HG03135 (cell line): ENCODE results near the gene KRTAP6-3.

Experiments
- ATAC-seq: cut with Tn5 transposase; IDR thresholded peaks from one replicate; pipeline ENCODE4 v1.9.1; 2021; ENCODE audit warnings: mild to moderate bottlenecking, moderate library complexity; ENCODE audit not compliant: unreplicated experiment

Gene KRTAP6-3

GRCh38 chr21:30592140-30592539 lies at the start of gene KRTAP6-3:
Gene KRTAP6-3 (plus strand): TSS chr21:30592440. CDS start chr21:30592446, 6 bp downstream.
- no peak for ATAC-seq

GRCh38 chr21:30552782-30553181 lies 39.5 kb upstream of the KRTAP6-3 start:
- no peak for ATAC-seq

GRCh38 chr21:30555095-30555494 lies 37.1 kb upstream of the KRTAP6-3 start:
- ATAC-seq = no peak

GRCh38 chr21:30561264-30561895 lies 30.9 kb upstream of the KRTAP6-3 start, which contains the start of gene KRTAP19-7:
Gene KRTAP19-7 (minus strand): TSS chr21:30561314. CDS start chr21:30561289, 25 bp downstream.
- no peak for ATAC-seq

- ATAC-seq = no peak
These were observed 30.3 kb upstream of the KRTAP6-3 start for GRCh38 chr21:30561957-30562356.

GRCh38 chr21:30563072-30563471 lies 29.2 kb upstream of the KRTAP6-3 start:
- ATAC-seq = no peak

GRCh38 chr21:30563630-30564029 lies 28.6 kb upstream of the KRTAP6-3 start:
- ATAC-seq = no peak

GRCh38 chr21:30567617-30568016 lies 24.6 kb upstream of the KRTAP6-3 start:
- ATAC-seq = no peak

GRCh38 chr21:30577766-30578165 lies 14.5 kb upstream of the KRTAP6-3 start:
- no peak for ATAC-seq

- ATAC-seq = no peak
These were observed 12.9 kb upstream of the KRTAP6-3 start for GRCh38 chr21:30579346-30579745.

GRCh38 chr21:30580132-30580531 lies 12.1 kb upstream of the KRTAP6-3 start:
- ATAC-seq = no peak

- no peak for ATAC-seq
These were observed 9.4 kb upstream of the KRTAP6-3 start for GRCh38 chr21:30582870-30583269.

GRCh38 chr21:30590297-30590696 lies 1.9 kb upstream of the KRTAP6-3 start, which contains the start of gene KRTAP22-2:
Gene KRTAP22-2 (minus strand): TSS chr21:30590397.
- no peak for ATAC-seq

- no peak for ATAC-seq
These were observed 6.6 kb downstream of the KRTAP6-3 start, which contains the start of gene KRTAP6-2 for GRCh38 chr21:30598802-30599201. Gene KRTAP6-2 (minus strand): TSS chr21:30598902. CDS start chr21:30598874, 28 bp downstream.

GRCh38 chr21:30600787-30601186 lies 8.5 kb downstream of the KRTAP6-3 start, which contains the start of gene KRTAP22-1:
Gene KRTAP22-1 (plus strand): TSS chr21:30601087.
- ATAC-seq = no peak

- no peak for ATAC-seq
These were observed 13.7 kb downstream of the KRTAP6-3 start for GRCh38 chr21:30605968-30606367.

- ATAC-seq = no peak
These were observed 19.9 kb downstream of the KRTAP6-3 start for GRCh38 chr21:30612132-30612531.

- no peak for ATAC-seq
These were observed 21.6 kb downstream of the KRTAP6-3 start, which contains the start of gene KRTAP6-1 for GRCh38 chr21:30613836-30614235. Gene KRTAP6-1 (minus strand): TSS chr21:30613930. CDS start chr21:30613904, 26 bp downstream.

GRCh38 chr21:30615199-30615598 lies 23.0 kb downstream of the KRTAP6-3 start:
- ATAC-seq = no peak

- no peak for ATAC-seq
These were observed 23.9 kb downstream of the KRTAP6-3 start, which contains the start of gene KRTAP20-1 for GRCh38 chr21:30616125-30616524. Gene KRTAP20-1 (plus strand): TSS chr21:30616425. CDS start chr21:30616455, 30 bp downstream.

- ATAC-seq = no peak
These were observed 27.8 kb downstream of the KRTAP6-3 start for GRCh38 chr21:30620080-30620479.

GRCh38 chr21:30620522-30620921 lies 28.3 kb downstream of the KRTAP6-3 start, which contains the start of gene KRTAP20-4:
Gene KRTAP20-4 (plus strand): TSS chr21:30620627.
- ATAC-seq = no peak
